ENCODE measurements around the gene NKIRAS1. TPM values are rescaled to one million over a fixed set of nuclear protein-coding genes. Genes with fewer than 3 reads are reported as not detected.

The NKIRAS1 gene
- polyA plus RNA-seq, 3 donors: 0.69 to 2.0 (median 1.9) TPM

- peaks cover 8 to 11% (median 10%) of the 10 kb centered on the region in 3 donors for H3K27me3 Mint-ChIP-seq (ENCODE audit: low read depth in 3 of 3)
- peaks cover 34 to 36% of the 10 kb centered on the region in 2 donors for H3K36me3 Mint-ChIP-seq
- peak overlapping the region; percentile 85 for H3K4me2 ChIP-seq (replicated peaks; ENCODE audit: extremely low read depth, low read length, poor library complexity, severe bottlenecking)
- peaks cover 43% of the 10 kb centered on the region for H3K4me1 Mint-ChIP-seq
- under 1% methylated on average over 44 of the region's 48 CpGs for WGBS (ENCODE audit: insufficient coverage)
- H3K27ac Mint-ChIP-seq: peak overlapping the region; percentile 93 to 97 (median 95)
- H3K4me1 ChIP-seq (ENCODE audit: control insufficient read depth in 1 of 2, insufficient read depth in 2 of 2, low read length in 2 of 2): peaks cover 26 to 33% of the 10 kb centered on the region in 2 donors
- no peak for DNase-seq
- H3K9me3 Mint-ChIP-seq: peaks cover 0 to 2% (median 0%) of the 10 kb centered on the region in 7 donors
- H3K9ac ChIP-seq (ENCODE audit: insufficient read depth, low read length, poor library complexity, severe bottlenecking): peak overlapping the region; percentile 77
- no peaks in the 10 kb centered on the region for H3K27me3 ChIP-seq (ENCODE audit: control insufficient read depth in 2 of 2, insufficient read depth in 2 of 2, low read length in 2 of 2)
- H2AFZ ChIP-seq (ENCODE audit: insufficient read depth, low read depth, low read length, poor library complexity, severe bottlenecking): peak overlapping the region; percentile 95
- no peaks in the 10 kb centered on the region for H3K9me3 ChIP-seq (replicated peaks in 1 of 2; ENCODE audit: control insufficient read depth in 1 of 2, insufficient read depth in 1 of 2, low read length in 2 of 2)
- H4K20me1 ChIP-seq (ENCODE audit: insufficient read depth, low read length): peaks cover 32% of the 10 kb centered on the region
- peaks cover 21% of the 10 kb centered on the region for H3K79me2 ChIP-seq (ENCODE audit: insufficient read depth, low read length)
- intact Hi-C loops (cut with micrococcal nuclease): loop anchor here (2.0 to 10.0 kb wide), 2 partner anchors 28 to 48 kb away; partner anchors contain the start of gene NR1D2 (in 1 of the 2)
- peaks cover 22 to 36% of the 10 kb centered on the region in 2 donors for H3K36me3 ChIP-seq (replicated peaks in 1 of 2; ENCODE audit: control insufficient read depth in 1 of 2, insufficient read depth in 2 of 2, low read length in 2 of 2)
- H3K27ac ChIP-seq (ENCODE audit: low read depth in 1 of 2, low read length in 2 of 2): peak overlapping the region; percentile 94
- H3K4me3 ChIP-seq (replicated peaks in 1 of 3; ENCODE audit: low read depth in 2 of 3, low read length in 3 of 3): peak overlapping the region; percentile 91 to 100 (median 100)
- H3K4me3 Mint-ChIP-seq: peak overlapping the region; percentile 96 to 97
- TF ChIP-seq, protein P1, sequence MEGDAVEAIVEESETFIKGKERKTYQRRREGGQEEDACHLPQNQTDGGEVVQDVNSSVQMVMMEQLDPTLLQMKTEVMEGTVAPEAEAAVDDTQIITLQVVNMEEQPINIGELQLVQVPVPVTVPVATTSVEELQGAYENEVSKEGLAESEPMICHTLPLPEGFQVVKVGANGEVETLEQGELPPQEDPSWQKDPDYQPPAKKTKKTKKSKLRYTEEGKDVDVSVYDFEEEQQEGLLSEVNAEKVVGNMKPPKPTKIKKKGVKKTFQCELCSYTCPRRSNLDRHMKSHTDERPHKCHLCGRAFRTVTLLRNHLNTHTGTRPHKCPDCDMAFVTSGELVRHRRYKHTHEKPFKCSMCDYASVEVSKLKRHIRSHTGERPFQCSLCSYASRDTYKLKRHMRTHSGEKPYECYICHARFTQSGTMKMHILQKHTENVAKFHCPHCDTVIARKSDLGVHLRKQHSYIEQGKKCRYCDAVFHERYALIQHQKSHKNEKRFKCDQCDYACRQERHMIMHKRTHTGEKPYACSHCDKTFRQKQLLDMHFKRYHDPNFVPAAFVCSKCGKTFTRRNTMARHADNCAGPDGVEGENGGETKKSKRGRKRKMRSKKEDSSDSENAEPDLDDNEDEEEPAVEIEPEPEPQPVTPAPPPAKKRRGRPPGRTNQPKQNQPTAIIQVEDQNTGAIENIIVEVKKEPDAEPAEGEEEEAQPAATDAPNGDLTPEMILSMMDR (IDR thresholded peaks at IDR 0.05): no peak
Measured at GRCh38 chr3:23916152-23916885, 471 bp downstream of the NKIRAS1 start.

- H3K9me3 Mint-ChIP-seq: peaks cover 0 to 2% (median 0%) of the 10 kb centered on the region in 7 donors
- Histone ChIP-seq H3K4me3 (replicated peaks in 1 of 3; ENCODE audit: low read depth in 2 of 3, low read length in 3 of 3) (peak overlapping the region; percentile 91 to 100 (median 100)), H3K27ac (ENCODE audit: low read depth in 1 of 2, low read length in 2 of 2) (no peak overlapping the region), H3K4me2 (replicated peaks; ENCODE audit: extremely low read depth, low read length, poor library complexity, severe bottlenecking) (peak overlapping the region; percentile 85), H3K27me3 (ENCODE audit: control insufficient read depth in 2 of 2, insufficient read depth in 2 of 2, low read length in 2 of 2) (no peaks in the 10 kb centered on the region), H2AFZ (ENCODE audit: insufficient read depth, low read depth, low read length, poor library complexity, severe bottlenecking) (peak overlapping the region; percentile 95), H3K36me3 (replicated peaks in 1 of 2; ENCODE audit: control insufficient read depth in 1 of 2, insufficient read depth in 2 of 2, low read length in 2 of 2) (peaks cover 18 to 29% of the 10 kb centered on the region in 2 donors), H3K4me1 (ENCODE audit: control insufficient read depth in 1 of 2, insufficient read depth in 2 of 2, low read length in 2 of 2) (peaks cover 26 to 33% of the 10 kb centered on the region in 2 donors), H4K20me1 (ENCODE audit: insufficient read depth, low read length) (peaks cover 32% of the 10 kb centered on the region), H3K9ac (ENCODE audit: insufficient read depth, low read length, poor library complexity, severe bottlenecking) (no peak overlapping the region), H3K9me3 (replicated peaks in 1 of 2; ENCODE audit: control insufficient read depth in 1 of 2, insufficient read depth in 1 of 2, low read length in 2 of 2) (no peaks in the 10 kb centered on the region), H3K79me2 (ENCODE audit: insufficient read depth, low read length) (peaks cover 21% of the 10 kb centered on the region)
- H3K4me1 Mint-ChIP-seq: peaks cover 43% of the 10 kb centered on the region
- H3K4me3 Mint-ChIP-seq: peak overlapping the region; percentile 96 to 97
- intact Hi-C loops (cut with micrococcal nuclease): loop anchor here (2.0 to 10.0 kb wide), 2 partner anchors 29 to 49 kb away; partner anchors contain the start of gene NR1D2 (in 1 of the 2)
- TF ChIP-seq, protein P1 (IDR thresholded peaks at IDR 0.05): no peak
- peaks cover 30 to 31% of the 10 kb centered on the region in 2 donors for H3K36me3 Mint-ChIP-seq
- H3K27me3 Mint-ChIP-seq (ENCODE audit: low read depth in 3 of 3): peaks cover 8 to 11% (median 10%) of the 10 kb centered on the region in 3 donors
- 26% methylated on average over 4 of the region's 7 CpGs for WGBS (ENCODE audit: insufficient coverage)
- peak; percentile 3 to 35 (median 11) for DNase-seq
- H3K27ac Mint-ChIP-seq: peak overlapping the region in 2 of 7 donors; percentile 2 to 12
Measured at GRCh38 chr3:23915537-23916108, 1.2 kb downstream of the NKIRAS1 start.

Measured in CD14-positive monocyte (primary cell).